ENCODE data around the gene CLDN10. TPM values are rescaled to one million over a fixed set of nuclear protein-coding genes. Genes with fewer than 3 reads are reported as not detected.

The CLDN10 gene
- total RNA-seq, 1 donor from 2014 or later = not detected

DNA sequence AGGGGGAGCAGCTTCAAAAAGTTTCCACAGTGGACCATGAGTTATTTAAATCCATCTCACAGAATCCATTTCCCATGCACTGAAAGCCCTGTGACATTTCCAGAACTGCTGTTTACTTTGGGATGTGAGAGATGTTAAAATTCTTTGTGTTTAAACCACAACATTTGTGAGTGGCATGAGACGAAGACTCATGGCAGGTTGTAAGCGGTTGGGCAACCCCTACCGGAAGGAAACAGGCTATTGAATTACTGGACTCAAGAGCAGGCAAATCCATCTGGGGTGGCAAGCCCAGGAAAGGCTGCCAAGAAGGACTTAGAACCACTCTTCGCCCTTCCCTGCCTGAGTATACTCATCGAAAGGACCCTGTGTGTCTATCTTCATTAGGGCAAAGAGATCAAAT is 22.3 kb upstream of the CLDN10 start:
- no peak for DNase-seq
- Mint-ChIP-seq H3K36me3 (ENCODE audit: low read depth) (no peaks in the 10 kb centered on the region), H3K27me3 (peaks cover 14% of the 10 kb centered on the region), H3K4me3 (no peak overlapping the region), H3K9me3 (peaks cover 4% of the 10 kb centered on the region), H3K4me1 (no peaks in the 10 kb centered on the region), H3K27ac (no peak overlapping the region)
- TF ChIP-seq, protein P1, sequence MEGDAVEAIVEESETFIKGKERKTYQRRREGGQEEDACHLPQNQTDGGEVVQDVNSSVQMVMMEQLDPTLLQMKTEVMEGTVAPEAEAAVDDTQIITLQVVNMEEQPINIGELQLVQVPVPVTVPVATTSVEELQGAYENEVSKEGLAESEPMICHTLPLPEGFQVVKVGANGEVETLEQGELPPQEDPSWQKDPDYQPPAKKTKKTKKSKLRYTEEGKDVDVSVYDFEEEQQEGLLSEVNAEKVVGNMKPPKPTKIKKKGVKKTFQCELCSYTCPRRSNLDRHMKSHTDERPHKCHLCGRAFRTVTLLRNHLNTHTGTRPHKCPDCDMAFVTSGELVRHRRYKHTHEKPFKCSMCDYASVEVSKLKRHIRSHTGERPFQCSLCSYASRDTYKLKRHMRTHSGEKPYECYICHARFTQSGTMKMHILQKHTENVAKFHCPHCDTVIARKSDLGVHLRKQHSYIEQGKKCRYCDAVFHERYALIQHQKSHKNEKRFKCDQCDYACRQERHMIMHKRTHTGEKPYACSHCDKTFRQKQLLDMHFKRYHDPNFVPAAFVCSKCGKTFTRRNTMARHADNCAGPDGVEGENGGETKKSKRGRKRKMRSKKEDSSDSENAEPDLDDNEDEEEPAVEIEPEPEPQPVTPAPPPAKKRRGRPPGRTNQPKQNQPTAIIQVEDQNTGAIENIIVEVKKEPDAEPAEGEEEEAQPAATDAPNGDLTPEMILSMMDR (IDR thresholded peaks at IDR 0.05) = no peak
- ChIA-PET CTCF (no interaction called here), POLR2A (no interaction called here)
- intact Hi-C loops (cut with micrococcal nuclease) = no loop called here
- no peak for ATAC-seq (ENCODE audit: low read depth)

DNA sequence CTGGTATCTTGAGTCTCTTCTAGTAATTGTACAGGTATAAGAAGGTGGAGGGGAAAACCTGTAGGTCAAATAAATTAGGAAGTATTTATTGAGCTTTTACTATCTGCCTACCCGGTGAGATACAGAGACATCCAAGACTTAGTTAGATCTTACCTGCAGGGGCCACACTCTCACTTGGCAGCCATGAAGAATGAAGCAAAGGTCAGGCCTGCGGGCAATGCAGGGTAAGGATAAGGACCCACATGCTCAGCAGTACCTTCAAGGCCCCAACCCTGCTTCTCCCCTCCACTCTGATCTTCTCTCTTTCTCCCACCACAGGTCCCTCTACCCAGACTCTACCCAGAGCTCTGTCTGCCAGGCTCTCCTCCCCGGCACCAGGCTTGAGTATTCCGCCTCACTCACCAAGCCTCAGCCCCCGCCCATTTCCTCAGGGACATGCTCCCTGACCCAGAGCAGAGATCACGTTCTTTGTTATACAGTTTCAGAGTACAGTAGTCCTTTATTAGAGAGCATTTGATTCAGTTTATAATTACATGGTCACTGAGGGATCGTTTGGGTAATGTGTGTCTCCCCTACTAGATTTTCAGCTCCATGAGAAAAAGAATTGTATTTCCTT is 18.9 kb upstream of the CLDN10 start:
- intact Hi-C loops (cut with micrococcal nuclease) = no loop called here
- H3K4me1 Mint-ChIP-seq = no peaks in the 10 kb centered on the region
- no peak overlapping the region for H3K4me3 Mint-ChIP-seq
- TF ChIP-seq, protein P1 (IDR thresholded peaks at IDR 0.05) = no peak
- ChIA-PET CTCF (interaction anchor here (1.0 kb wide), 1 partner anchor 29 kb away, joined by 3 read pairs; no protein-coding TSS in a partner anchor), POLR2A (no interaction called here)
- H3K27me3 Mint-ChIP-seq = peaks cover 17% of the 10 kb centered on the region
- no peaks in the 10 kb centered on the region for H3K9me3 Mint-ChIP-seq
- ATAC-seq (ENCODE audit: low read depth) (no peak), DNase-seq (no peak)
- no peaks in the 10 kb centered on the region for H3K36me3 Mint-ChIP-seq (ENCODE audit: low read depth)
- no peak overlapping the region for H3K27ac Mint-ChIP-seq

DNA sequence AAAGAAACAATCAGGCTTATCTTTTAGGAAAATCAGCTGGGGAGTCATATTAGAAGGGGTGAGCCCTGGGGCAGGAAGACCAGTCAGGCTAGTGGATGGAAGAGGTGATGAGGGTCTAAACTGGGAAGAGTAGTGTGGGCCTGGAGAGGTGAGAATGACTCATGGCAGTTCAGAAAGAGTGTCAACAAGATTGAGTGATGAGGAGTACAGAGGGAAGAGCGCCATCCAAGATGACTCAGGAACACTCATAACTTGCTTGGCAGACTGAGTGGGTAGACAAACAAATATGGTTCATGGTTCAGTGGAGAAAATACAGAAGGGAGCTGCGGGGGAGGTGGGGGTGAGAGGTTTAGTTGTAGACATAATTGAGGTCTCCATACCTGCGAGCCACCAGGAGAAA is 17.3 kb upstream of the CLDN10 start:
- ATAC-seq (ENCODE audit: low read depth) (no peak), DNase-seq (no peak)
- H3K27me3 Mint-ChIP-seq = peaks cover 17% of the 10 kb centered on the region
- ChIA-PET POLR2A (no interaction called here), CTCF (no interaction called here)
- no peak overlapping the region for H3K27ac Mint-ChIP-seq
- H3K36me3 Mint-ChIP-seq (ENCODE audit: low read depth) = no peaks in the 10 kb centered on the region
- no peaks in the 10 kb centered on the region for H3K4me1 Mint-ChIP-seq
- H3K9me3 Mint-ChIP-seq = no peaks in the 10 kb centered on the region
- TF ChIP-seq, protein P1 (IDR thresholded peaks at IDR 0.05) = no peak
- no peak overlapping the region for H3K4me3 Mint-ChIP-seq
- intact Hi-C loops (cut with micrococcal nuclease) = no loop called here

DNA sequence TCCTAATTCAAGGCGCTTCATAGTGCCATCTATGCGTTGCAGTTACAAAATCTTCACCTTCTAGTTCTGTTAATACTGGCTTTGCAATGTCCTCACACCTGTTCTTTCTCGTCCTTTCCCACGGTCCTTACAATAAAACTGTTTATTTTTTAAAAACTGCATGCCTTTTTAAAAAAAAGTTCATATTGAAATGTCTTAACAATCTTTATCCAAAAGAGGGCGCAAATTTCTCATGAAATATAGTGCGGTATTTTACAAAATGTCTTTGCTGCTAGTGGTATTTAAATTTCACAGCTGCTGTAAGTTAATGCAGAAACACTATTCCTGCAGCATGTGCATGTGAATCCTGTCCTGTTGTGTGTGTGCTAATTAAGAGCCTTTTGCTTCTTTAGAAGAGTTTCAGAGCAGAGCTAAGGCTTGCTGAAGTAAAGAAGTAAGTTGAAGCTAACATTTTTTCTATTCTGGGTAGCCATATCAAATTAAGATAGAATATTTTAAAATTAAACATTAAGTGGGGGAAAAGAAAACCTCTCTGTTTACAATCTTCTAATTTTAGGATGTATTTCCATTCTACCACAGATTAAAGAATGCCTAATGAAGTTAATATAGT is 15.8 kb upstream of the CLDN10 start:
- TF ChIP-seq, protein P1 (IDR thresholded peaks at IDR 0.05) = peak; percentile 33
- intact Hi-C loops (cut with micrococcal nuclease) = loop anchor here (1.0 kb wide), 2 partner anchors 16 to 298 kb away; partner anchors contain the start of gene CLDN10

DNA sequence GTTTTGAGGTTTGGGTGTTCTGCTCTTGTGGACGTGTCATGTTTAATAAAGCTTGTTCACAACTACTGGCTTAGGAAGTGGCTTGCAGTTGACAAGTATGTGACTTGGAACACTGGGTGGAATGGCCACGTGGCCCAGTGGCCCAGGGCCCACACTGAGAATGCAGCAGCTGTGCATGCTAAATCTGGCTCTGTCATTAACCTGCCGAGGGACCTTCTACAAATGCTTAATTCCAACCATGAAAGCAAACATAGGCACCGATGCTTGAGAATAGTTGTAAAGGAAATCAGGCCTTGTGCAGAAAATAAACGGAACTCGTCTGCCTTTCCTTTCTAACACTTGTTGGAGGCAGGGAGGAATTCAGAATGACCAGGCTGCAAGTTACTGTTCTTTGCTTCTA is 11.6 kb upstream of the CLDN10 start:
- H3K27me3 Mint-ChIP-seq = peaks cover 8% of the 10 kb centered on the region
- TF ChIP-seq, protein P1 (IDR thresholded peaks at IDR 0.05) = no peak
- no peaks in the 10 kb centered on the region for H3K36me3 Mint-ChIP-seq (ENCODE audit: low read depth)
- H3K9me3 Mint-ChIP-seq = no peaks in the 10 kb centered on the region
- no peaks in the 10 kb centered on the region for H3K4me1 Mint-ChIP-seq
- ChIA-PET POLR2A (no interaction called here), CTCF (interaction anchor here (2.7 kb wide), 1 partner anchor 294 kb away, joined by 11 read pairs; no protein-coding TSS in a partner anchor)
- DNase-seq (no peak), ATAC-seq (ENCODE audit: low read depth) (no peak)
- intact Hi-C loops (cut with micrococcal nuclease) = no loop called here
- no peak overlapping the region for H3K27ac Mint-ChIP-seq
- H3K4me3 Mint-ChIP-seq = no peak overlapping the region

More for the DNA sequence above, 15.8 kb upstream of the CLDN10 start:
- DNase-seq = no peak
- peaks cover 18% of the 10 kb centered on the region for H3K27me3 Mint-ChIP-seq
- ChIA-PET POLR2A (no interaction called here), CTCF (interaction anchor here (0.7 to 2.8 kb wide), 6 partner anchors 8 to 347 kb away, joined by 3 to 40 read pairs (median 4); no protein-coding TSS in a partner anchor)
- no peaks in the 10 kb centered on the region for H3K9me3 Mint-ChIP-seq
- H3K36me3 Mint-ChIP-seq (ENCODE audit: low read depth) = no peaks in the 10 kb centered on the region
- no peaks in the 10 kb centered on the region for H3K4me1 Mint-ChIP-seq
- H3K27ac Mint-ChIP-seq = no peak overlapping the region
- no peak overlapping the region for H3K4me3 Mint-ChIP-seq
- no peak for ATAC-seq (ENCODE audit: low read depth)

All from activated B cell treated with CpG ODN at 0.5 μM for 24 hours (primary cell).